GM19468 (cell line): ENCODE measurements around the gene TRPV5.

Source experiments
- ATAC-seq: cut with Tn5 transposase; IDR thresholded peaks from one replicate; pipeline ENCODE4 v1.9.1; 2021; ENCODE audit warnings: mild to moderate bottlenecking, moderate library complexity, moderate number of reproducible peaks; ENCODE audit not compliant: unreplicated experiment; ENCODE audit errors: extremely low read depth

Gene TRPV5

DNA sequence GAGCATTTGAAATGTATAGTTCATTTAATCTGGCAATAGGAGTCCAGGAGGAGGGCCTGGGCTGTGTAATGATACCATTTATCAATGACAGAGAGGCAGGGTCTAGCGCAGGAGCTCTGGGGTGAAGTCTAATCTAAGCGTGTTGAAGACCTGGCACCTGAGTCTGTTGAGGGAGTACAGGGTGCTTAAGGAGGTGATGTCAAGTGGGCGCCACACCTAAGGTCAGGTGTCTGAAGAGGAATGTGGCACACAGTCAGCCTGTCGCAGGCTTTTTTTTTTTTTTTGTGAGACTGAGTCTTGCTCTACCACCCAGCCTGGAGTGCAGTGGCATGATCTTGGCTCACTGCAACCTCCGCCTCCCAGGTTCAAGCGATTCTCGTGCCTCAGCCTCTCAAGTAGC, 8.0 kb upstream of the TRPV5 start:
- no peak for ATAC-seq

DNA sequence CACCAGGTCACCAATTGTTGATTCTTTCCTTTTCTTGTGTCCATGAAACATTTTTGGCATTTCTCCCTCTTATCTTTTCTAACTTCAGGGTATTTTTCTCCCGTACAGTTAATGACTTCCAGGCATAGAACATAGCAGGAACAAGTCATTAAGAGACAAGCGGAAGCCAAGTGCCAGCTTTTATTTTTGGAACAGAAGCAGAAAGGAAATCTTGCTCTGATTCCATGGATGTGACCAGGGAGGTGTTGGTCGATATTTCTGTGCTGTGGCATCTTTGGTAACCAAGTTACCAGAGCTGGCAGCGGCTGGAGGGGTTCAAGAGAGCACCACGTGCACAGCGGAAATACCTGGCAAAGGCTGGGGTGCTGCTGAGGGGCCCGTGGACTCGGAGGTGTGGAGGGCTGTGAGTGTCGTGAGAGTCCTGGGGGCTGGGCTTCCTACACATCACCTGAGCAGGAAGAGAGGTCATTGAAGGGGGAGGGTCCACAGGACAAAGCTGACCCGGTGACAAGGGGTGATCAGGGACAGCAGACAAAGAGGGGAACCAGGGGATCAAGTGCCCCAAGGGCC, 7.5 kb upstream of the TRPV5 start:
- ATAC-seq: no peak

DNA sequence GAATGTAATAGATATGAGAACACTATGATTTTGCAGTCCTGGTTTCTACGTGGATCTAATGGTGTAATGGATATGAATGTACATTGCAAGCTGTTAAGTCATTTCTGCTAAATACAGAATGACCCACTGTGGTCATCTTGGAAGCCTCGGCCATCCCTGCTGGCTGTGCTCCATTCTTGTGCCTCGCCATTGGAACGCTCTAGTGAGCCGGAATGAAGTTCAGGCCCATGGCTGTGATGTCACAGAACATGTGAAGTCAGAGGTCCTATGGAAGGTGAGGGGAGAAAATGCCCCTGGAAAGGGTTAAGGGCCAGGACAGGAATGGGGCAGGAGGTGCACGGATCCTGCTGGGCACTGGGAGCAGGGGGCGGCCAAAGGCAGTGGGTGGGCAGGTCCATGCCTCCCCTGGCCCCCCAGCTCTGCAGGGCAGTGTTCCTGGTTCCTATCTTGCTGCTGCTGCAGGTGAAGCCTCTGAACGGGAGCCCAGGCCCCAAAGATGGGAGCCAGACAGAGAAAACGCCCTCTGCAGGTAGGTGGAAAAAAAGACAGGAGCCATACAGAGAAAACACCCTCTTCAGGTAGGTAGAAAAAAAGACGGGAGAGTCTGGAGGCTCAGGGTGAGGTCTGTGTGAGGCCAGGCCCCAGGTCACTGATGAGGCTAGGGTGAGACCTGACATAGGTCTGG, 5.8 kb upstream of the TRPV5 start, which contains the start of gene LLCFC1:
LLCFC1 (plus strand) TSS at position 259 of the 685 bp plus-strand sequence; CDS start at position 397, 138 bp downstream.
- no peak for ATAC-seq

DNA sequence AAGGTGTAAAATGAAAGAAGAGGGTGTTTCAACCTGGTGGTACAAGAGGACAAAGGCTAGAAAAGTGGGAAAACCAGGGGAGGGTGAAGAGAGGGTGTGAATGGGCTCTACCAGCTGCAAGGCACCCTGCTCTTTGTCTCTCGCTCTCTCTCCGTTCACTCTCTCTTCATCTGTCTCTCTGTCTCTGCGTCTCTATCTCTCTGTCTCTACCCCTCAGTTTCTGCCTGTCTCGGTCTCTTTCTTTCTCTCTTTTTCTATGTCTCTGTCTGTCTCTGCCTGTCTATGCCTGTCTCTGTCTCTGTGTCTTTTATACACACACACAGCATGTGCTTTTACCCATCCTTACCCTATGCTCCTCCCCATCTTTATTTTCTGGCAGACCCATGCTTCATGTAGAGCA, 5.1 kb upstream of the TRPV5 start:
- ATAC-seq: no peak

DNA sequence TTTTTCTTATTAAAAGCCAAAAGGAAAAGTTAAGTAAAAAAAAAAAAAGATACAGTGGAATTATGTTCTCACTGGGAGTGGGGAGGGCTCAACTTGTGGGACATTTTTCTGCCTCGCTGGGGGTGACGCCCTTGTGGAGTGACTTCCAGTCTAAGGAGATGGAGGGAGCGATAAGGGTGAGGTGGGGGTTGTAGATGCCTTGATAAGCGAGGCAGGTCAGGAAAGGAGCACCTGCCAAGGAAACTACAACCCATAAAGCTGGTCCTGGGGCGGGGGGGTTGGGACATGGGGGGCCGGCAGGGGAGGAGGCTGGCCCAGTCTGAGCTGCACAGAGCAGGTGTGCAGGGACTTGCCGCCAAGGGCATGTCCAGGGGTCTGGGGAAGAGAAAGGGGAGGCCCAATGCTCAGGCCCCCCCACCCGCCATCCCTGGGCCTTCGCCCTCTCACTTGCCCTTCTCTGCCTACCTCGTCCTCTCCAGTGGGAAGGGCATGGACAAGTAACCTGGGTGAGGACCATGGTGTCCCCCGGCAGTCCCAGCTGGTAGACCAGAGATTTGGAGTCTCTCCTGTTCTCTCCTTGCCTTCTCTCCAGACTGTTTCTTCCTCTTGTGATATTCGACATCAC, 2.5 kb upstream of the TRPV5 start:
- no peak for ATAC-seq

DNA sequence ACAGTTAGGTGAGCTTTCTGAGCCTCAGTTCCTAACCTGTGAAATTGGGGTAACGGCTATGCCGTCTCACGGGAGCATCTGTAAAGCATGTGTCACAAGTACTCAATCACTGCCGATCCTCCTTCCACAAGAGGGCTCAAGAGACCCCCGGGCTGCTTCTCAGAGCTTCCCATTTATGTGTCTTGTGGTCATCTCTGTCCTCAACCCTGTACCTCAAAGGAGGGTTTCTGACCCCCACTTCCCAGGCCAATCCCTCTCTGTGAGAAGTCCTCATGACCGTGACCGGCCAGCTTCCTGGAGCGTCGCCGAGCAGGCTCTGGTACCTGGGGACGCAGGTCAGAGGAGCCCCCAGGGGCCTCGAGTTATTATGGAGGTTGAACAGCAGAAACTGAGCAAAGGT, 510 bp upstream of the TRPV5 start:
- no peak for ATAC-seq

DNA sequence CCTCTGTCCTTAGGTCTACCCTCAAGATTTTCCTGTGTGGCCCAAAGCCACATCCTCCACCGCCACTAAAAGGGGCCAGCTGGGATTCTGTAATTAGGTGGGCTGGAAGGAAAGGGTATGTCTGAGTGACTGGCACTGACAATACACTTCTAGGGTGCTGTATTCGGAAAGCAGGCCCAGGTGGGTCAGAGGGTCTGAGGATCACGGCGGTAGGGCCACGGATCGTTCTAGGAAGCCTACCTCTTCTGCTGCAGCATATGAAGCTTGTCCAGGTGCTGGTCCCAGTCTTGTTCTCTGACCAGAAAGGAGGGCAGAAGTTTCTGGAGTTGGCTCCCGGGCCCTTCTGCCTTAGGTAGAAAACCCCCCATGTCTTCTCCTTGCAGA, 462 bp downstream of the TRPV5 start:
- ATAC-seq: no peak

DNA sequence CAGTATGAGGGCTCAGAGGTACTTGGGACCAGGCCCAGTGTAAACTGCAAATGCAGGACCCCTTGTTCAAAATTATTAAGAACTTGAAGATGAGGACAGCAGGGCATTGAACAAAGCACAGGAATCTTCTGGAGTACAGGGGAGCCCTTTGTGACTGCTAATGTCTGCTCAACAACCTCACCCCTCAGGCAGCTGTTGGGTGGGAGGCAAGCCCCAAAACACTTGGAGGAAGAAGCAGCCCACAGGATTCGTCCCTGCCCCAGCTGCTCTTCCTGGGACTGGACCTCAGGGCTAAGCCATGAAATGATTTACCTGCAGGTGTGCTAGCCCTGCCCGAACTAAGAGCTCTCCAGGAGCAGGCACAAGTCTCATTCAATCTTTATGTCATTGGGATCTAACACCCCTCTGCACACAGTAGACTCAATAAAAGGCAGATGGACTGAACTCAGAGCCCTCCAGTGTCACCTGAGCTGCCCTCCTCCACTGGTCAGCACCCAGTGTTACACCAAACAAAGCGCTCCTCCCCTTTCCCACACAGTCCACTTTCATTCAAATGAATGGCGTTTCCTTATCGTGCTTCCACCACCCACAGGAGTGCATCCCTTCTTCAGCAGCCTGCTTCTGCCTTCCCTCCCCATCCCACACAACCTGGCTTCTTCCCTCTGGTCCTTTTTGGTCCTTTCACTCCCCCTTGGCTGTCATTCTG, 1.0 kb downstream of the TRPV5 start:
- ATAC-seq: no peak

DNA sequence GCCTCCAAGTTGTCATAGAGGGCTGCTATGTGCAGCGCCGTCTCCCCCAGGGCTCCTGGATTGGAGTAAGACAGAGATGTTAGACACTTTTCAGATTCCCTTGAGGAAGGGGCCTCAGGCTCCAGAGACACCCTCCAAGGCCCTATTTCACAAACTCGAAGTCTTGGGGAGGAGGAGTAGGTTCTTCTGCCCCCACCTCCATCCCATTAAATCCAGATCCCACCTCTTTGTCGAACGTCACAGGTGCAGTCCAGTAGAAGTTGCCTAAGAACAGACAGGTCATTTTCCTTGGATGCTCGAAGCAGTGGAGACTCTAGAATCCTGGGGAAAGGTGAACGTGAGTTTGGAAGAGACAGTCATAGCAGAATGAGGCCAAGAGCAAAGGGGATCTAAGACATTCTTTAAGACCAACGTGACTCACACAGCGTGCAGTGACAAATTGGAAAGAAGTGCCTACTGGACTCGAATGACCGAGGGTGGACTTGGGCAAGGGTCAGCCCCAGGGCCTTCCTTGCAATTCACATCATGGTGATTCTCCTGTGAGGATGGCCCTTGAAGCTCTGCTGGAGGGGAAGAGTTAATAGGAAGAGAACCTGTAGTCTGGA, 3.3 kb downstream of the TRPV5 start:
- no peak for ATAC-seq

DNA sequence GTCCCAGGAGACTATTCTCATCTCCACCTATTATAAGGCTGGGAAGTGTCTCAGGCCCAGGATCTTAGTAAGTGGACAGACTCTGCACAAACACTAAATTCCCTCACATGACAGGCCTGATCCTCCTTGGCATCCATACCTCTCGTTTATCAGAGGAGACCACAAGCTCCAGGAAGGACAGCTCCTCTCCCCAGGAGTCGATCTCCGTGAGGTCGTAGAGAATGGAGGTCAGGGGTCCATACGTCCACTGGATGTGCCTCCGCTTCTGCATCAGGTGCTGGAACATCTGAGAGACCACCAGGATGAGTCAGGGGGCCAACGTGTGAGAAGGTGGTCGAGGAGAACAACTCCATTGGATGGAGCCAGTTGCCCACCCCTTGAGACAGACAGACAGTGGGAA, 5.6 kb downstream of the TRPV5 start:
- no peak for ATAC-seq

DNA sequence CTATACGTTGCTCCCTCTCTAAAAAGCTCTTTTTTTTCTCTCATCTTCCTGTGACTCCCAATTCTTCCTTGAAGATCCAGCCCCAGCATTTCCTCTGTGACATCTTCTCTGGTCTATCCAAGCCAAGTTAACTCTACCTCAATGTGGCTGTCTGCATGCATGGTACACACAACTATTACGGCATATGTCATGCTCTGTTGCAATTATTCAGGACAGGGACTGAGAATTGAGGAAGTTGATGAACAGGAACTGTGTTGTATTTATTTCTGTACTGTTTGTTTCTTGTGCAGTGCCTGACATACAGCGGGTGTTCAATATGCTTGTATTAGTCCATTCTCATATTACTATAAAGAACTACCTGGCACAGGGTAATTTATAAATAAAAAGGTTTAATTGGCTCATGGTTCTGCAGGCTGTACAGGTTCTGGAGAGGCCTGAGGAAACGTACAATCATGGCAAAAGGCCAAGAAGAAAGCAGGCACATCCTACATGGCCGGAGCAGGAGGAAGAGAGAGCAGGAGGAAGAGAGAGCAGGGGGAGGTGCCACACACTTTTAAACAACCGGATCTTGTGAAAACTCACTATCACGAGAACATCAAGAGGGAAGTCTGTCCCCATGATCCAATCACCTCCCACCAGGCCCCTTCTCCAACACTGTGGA, 6.3 kb downstream of the TRPV5 start:
- ATAC-seq: no peak

DNA sequence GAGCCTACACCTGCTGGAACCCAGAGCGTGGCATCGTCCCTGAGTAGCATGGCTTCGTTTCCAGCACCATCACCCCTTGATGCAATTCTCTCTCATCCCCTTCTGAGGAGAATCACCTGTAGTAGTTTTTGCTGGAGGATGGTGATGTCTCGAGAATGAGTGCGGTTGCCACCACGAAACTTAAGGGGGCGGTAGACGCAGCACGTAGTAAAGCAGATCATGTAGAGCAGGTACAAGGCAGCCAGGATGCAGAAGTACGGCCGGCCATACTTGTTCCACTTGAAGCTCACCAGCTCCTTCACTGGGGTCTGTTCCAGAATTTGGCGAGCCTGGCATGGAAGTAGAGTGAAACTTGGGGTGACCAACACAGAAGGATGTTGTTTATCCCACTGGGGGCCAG, 8.1 kb downstream of the TRPV5 start:
- ATAC-seq: no peak

DNA sequence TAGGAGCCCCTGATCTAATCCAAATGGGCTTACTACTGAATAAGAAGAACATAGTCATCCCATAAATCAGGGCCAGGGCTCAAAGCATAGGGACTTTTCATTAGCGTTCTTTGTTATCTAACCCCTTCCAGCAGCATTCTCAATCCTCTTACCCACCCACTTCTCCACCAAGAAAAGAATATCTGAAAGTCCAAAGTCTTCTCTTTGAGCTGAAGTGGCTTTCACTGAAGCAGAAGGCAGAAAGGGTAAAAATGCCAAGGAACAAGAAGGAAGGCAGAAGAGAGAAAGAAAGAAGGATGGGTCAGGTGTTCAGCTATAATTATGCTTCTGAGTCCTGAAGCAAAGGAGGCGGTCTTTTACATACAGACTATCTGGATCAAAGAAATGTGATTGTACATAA, 10.2 kb downstream of the TRPV5 start:
- no peak for ATAC-seq

DNA sequence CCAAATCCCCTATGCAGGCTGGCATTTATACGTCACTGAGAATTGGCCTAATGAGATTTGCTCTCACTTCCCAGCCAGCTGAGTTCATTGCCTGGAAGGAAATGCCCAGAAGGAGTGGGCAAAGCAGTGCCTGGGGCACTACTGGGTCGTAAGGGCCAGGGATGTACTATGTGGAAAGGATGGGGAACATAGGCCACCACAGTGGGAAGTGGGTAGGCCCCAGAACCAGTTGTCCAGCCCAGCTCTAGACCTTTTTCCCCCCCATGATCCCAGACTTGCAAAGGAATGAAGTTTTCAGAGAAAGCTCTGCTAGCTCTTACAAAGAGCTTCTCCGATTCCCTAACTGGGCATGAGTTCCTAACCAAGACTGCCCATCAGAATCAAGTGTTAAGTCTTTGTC, 13.9 kb downstream of the TRPV5 start:
- no peak for ATAC-seq

DNA sequence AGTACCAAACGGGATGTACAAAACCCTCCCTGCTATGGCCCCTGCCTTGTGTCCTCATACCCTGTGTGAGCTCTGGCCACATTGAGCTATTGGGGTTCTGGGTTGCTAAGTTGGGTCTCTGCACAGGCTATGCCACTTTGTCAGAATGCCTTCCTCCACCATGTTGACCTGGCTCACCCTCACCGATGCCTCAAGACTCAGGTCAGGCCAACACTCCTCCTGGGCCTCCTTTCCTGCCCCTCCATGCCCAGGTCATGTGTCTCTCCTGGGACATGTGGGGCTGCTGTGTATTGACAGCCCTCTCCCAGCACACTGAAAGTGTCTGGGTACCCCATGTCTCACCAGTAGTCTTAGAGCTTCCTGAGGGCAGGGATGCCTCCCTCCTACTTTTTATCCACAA, 14.6 kb downstream of the TRPV5 start:
- no peak for ATAC-seq

DNA sequence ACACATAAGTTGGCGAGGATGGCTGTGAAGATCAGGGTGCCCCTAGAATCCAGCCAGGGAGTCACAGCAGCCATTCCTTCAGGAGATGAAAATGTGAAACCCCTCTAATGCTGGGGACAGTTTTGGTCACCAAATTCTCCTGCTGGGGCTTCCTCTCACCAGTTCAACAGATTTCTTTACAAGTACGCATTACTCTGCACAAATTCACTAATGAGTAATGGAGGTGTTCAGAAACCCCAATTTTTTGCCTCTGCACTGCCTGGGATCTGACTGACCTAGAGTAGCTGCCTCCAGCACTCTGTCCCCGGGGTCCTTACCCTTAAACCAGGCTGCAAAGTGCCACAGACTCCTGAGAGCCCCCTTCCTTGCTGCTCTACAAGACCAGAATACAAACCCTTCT, 16.1 kb downstream of the TRPV5 start:
- ATAC-seq: no peak

DNA sequence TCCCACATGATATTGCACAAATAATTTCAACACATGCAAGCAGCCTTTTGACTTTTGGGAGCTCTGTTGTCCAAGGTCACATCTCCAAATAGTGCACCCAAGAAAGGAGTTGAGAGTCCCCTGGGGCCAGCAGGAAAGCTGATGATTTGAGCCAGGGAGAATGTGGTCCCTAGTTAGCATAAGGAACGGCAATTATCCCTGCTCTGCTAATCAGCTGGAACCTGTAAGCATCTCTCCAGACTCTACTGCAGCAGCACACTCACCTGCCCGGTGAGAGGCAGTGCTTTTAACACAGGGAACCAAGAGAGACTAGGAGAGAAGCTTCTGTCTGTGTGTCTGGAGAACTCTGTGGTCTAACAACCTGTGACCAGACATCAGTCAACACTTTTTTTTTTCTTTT, 17.0 kb downstream of the TRPV5 start:
- no peak for ATAC-seq

DNA sequence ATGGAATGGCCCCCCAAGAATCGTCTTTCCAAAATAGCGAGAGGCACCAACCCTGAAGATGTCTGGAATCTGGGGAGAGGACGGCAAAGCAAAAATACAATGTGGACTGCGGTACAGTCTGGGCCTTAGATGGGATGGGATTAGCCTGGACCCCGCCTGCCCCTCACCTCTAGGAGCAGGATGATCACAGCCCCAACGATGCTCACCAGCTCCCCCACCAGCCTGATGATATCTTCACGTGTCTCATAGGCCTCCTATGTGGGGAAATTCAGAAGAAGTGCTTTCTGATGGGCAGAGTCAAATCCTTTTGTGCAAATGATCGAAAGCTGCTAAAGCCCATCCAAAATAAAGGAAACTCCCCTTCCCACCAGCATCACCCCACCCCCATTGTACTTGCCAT, 18.2 kb downstream of the TRPV5 start:
- no peak for ATAC-seq

DNA sequence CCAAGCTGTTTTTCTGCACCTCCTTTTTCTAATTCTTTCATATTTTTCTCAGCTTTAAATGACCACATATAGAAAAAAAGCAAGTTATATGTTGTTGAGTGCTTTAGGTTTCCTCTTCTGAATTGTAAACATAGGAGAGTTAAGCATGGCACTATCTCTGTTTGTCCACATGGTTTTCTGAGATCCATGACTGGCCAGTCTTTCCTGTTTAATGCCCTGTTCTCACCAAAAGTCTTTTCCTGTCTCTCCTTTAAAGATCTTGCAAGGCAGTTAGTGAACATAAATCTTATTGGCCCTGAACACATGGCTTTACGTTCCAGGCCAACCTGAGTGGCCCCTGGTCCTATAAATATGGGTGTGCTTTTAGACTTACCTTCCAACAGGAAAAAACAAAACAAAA, 19.4 kb downstream of the TRPV5 start:
- ATAC-seq: no peak

DNA sequence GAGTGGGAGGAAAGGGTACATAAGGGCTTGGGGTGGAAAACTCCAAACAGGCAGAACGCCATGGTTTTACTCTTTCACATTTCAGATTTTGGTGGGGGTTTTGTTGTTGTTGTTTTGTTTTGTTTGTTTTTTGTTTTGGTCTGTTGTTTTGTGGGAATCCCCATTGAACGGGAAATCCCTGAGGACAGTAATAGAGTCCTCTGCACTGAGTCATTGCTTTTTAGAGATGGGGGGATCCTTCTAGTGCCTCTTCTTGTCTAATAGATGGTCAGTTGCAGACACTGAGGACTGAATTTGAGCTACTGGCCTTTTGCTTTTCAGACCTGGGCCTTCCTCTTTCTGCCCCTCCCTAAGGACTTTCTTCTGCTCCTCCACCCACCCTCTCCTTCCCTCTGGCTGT, 20.0 kb downstream of the TRPV5 start:
- no peak for ATAC-seq
